GM21390 (cell line): ENCODE results near the gene MVB12B.

Source experiments
- ATAC-seq: cut with Tn5 transposase; IDR thresholded peaks from one replicate; pipeline ENCODE4 v1.9.1; 2021; ENCODE audit not compliant: unreplicated experiment

MVB12B gene

DNA sequence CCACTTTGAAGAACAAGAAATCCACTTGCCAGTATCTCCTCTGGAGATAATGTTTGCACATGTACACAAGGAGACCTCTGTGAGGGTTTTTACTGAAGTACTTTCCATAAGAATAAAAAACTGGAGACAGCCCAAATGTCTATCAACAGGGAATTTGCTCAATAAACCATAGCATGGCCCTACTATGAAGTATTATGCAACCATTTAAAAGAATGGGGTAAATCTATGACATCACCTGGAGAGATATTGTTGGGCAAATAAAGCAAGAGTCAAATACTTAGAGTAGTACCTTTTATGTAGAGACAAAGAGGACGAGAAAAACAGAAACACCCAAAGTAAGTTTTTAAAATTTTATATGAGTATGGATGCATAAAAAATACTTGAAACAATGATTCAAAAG is 23.9 kb upstream of the MVB12B start:
- ATAC-seq = no peak

DNA sequence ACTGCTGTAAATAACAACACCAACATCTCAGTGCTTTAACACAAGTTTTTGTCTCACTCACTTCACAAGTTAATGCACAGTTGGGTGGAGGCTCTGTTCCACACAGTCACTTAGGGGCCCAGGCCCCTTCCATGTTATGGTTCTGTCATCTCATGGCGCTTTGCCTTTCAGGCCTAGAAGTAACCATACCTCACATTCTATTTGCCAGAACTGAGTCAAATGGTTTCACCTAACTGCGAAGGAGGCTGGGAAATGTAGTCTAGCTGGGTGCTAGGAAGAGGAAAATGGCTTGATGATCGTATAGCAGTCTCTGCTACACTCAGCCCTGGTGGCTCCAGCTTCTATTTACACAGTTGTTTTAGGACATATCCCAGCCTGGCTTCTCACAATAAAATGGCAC is 23.1 kb upstream of the MVB12B start:
- no peak for ATAC-seq

DNA sequence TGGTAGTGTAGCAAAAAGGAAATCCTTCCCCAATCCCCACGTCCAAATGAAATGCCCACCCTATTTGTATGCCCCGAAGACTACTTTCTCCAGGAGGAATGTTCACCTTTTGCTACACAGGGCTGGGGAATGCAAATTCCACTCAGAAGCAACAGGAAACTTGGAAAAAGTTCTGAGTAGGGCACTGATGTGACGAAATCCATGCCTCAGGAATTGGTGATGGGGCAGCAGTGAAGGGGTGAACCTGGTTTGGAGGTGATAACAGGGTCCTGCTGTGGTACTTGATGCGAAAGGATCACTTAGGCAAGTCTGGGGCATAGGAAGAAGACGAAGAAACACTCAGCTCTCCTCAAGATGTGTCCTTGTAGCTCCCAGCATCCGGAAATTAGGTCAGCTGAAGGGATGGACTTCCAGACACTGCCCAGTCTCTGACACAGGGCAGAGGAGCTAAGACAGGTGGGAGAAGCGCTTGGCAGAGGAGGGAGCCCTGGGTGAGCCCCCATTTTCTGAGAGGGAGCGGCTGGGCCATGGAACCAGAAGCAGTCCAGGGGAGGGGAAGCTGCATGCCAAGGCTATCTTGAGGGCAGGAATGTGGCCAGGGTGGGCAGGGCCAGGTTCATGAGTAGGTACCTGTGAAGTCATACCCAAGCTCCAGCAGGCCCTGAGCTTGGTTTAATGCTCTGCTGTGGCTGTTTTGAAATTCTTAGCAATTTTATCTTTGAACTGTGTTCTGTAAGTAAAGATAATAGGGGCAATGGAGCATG is 22.2 kb upstream of the MVB12B start:
- no peak for ATAC-seq

DNA sequence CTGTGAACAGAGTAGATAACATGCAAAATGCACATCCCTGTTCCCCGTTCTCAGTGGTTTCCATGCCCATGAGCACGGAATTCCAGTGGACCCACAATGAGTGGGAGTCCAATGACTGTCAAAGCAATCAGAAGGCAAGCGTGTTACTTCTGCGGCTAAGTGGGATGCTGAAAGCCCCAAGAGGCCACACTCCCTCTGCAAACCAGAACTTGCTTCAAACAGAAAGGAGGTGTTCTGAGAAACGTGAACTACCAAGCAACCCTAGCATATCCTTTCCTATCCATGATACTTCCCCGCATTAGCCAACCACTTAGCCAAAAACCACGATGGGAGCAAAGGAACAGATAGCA is 21.7 kb upstream of the MVB12B start:
- ATAC-seq = no peak

DNA sequence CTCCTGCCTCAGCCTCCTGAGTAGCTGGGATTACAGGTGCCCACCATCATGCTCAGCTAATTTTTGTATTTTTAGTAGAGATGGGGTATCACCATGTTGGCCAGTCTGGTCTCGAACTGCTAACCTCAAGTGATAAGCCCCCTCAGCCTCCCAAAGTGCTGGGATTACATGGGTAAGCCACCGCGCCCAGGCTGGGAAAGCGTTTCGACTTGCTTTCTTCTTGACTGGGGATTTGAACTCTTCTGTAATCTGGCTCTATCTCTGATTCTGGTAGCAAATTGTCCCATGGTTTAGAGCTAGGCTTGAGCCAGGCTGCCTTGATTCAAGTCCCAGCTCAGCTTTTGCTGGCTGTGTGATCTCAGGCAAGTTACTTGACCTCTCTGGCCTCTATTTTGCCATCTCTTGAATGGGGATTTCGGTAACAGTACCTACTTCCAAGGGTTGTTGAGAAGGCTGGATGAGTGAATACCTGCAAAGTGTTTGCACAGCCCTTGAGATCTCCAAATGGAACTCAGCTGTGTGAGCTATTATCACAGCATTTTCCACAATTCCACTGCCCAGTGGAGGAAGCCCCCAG is 20.5 kb upstream of the MVB12B start:
- no peak for ATAC-seq

DNA sequence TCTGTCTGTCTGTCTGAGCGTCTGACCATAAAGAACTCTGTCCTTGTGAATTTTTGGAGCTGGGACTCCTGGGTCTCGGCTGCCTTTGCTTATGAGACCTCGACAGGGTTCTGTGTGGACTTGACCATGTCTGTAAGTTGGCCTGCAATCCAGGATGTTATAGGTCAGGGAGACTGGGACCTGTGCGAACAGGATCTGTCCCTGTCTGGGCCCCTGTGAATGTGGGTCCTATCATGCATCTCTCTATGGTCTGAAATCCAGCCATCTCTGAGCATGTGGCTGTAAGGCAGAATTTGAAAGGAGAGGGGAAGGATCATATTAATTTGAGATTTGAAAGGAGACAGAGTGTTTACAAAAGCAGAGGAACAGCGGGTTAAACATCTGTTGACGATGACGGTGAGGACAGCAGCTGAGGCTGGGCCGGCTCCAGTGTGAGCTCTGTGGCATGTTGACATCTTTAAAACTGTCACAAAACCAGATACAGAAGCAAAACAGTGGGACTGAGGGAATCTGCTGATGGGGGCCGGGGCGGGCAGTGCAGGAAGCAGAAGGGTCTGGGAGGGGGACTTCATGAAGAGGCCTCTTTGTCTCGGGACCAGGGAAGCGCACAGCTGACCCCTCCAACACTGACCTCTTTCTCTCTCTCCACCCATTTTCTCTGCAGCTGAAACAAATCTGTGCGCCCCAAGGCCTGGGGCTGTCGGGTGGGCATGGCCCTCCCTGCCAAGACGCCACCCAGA is 19.1 kb upstream of the MVB12B start:
- no peak for ATAC-seq

DNA sequence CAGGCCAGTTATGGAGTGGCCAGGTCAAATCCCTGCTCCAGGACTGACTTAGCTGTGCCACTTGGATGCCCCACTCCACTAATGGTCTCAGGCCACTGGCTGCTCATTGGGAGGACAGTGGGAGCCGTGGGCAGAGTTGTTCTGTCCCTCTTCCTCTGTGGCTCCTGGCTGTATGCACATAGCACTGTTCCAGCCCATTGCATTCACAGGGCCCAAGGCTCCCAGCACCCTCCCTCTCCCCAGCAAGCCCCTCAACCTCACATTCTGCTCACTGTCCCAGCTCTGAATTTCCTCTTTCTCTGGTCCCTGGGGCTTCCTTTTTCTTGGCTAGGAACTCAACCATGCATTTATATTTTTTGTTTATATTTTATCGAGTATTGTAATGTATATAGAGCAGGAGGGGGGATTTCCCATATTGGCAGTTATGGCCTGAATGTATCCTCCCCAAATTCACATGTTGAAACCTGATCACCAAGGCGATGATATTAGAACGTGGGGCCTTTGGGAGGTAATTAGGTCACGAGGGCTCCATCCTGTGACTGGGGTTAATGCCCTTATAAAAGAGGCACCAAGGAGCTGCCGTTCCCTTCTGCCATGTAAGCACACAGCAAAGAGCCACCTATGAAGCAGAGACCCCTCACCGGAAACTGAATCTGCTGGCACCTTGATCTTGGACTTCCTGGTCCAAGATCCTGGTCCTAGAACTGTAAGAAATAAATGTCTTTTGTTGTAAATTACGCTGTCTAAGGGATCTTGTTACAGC is 17.0 kb upstream of the MVB12B start:
- ATAC-seq = no peak

DNA sequence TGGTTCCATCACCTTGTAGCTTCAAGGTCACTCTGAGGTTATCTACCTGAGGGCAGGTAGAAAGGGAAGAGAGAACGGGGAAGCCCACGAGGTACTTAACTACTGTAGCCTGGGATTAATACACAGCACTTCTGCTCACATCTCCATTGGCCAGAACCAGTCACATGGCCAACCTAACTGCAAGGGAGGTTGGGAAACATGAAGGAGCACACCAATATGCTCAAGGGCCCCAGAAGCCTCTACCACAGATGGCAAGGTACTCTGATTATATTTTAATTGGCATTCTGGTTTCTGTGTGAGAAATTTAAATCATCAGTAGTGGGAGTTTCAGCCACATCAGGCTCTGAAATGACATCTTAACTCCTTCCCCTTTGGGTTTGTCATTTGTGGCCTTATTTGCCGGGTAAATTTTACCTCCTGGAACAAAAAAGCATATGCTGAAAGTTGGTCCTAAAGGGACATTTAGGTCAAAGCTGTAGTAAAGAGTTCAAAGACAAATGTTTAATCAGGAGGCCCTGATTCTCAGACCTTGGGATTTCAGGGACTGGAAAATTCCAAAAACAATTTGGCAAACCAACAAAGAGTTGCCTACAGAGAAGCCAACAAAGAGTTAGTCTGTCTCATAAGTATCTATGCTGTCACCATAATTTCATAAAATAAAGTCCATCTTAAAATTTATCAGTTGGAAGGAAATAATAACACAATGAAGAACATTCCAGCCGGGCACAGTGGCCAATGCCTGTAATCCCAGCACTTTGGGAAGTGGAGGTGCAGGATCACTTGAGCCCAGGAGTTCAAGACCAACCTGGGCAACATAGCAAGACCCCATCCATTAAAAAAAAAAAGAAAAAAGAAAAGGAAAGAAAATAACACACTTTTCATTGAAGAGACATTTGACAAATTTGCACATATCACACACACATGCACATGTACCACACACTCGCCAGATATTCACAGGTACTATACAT is 13.8 kb upstream of the MVB12B start:
- ATAC-seq = no peak

DNA sequence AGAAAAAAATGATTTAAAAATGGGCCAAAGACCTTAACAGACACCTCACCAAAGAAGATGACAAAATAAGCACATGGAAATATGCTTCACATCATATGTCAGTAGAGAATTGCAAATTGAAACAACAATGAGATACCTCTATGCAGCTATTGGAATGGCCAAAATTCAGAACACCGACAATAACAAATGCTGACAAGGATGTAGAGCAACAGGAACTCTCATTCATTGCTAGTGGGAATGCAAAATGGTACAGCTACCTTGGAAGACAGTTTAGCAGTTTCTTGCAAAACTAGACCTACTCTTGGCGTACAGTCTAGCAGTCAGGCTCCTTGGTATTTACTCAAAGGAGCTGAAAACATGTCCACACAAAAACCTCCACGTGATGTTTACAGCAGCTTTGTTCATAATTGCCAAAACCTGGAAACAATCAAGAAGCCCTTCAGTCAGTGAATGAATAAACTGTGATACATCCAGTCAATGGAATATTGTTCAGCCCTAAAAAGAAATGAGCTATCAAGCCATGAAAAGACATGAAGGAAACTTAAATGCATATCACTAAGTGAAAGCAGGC is 10.5 kb upstream of the MVB12B start:
- no peak for ATAC-seq

DNA sequence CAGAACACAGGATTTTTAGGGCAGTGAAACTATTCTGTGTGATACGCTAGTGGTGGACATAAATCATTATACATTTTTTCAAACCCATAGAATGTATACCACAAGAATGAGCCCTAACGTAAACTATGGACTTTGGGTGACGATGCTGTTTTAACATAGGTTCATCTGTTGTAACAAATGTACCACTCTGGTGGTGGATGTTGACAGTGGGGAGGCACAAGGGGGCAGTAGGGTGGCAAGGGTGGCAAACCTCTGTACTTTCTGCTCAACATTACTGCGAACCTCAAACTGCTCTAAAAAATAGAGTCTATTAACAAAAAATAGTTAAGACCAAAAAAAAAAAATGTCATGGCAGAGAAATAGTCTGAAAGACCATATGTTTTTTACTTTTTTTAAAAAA is 9.1 kb upstream of the MVB12B start:
- no peak for ATAC-seq

DNA sequence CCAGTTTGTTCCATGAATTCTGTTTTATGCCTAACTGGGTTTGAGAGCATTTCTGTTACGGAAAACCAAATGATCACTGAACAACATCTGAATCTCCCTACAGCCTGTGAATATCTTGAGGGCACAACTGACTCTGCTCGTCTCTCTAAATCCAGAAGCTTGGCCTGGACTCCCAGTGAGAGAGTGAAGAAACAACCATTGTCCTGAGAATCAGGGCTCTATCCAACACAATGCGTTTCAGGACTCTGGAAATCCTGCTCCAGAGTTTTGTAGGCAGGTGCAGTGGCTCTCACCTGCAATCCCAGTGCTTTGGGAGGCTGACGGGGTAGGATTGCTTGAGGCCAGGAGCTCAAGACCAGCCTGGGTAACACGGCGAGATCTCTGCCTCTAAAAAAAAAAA is 7.8 kb upstream of the MVB12B start:
- ATAC-seq = no peak

DNA sequence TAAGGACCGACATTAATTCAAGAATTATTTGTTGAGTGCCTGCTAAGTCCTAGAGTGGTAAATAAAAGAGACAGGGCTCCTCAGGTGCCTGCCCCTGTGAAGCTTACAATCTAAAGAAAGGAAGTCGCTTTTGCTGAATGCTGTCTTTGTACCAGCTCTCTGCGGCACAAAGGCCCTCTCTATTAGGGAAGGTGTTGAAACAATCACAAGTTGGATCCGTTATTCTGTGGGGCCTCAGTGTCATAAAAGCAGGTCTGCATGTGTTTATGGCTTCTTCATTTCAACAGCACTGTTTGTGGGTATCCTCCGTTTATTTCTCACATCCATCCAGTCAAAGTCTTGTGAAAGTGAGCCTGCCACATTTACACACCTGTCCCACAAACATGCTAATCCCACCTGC is 7.0 kb upstream of the MVB12B start:
- ATAC-seq = no peak

DNA sequence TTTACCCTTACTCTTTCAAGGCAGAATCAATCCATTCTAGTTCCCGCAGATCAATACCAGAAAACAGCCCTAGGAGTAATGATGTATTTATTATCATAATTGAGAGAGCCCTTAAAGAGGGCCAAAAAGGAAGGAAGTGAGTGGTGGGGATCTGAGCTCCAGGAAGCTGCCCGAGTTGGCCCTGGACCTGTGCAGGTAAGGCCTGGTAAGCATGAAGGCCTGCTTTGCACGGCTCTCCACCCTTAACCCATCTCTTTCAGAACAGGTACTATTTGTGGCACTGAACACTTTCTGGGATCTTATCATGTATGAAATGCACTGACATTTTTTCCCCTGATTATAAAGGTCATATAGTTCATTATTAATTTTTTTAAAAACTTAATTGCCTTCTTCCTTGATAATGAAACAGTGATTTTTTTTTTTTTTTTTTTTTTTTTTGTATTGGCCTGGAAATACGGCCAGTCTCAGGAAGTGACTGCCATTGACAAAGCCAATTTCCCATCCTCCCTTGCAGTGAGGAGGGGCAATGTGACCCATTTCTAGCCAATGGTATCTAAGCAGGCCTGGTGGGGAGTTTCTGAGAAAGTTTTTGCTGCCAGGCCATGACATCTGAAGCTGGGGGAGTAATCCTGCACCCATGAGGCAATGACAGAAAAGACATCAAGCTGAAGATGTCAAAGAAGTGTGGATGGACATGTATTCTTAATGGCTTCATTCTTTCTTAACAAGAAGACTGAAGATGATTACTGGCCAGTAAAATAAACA is 6.3 kb upstream of the MVB12B start:
- ATAC-seq = no peak

DNA sequence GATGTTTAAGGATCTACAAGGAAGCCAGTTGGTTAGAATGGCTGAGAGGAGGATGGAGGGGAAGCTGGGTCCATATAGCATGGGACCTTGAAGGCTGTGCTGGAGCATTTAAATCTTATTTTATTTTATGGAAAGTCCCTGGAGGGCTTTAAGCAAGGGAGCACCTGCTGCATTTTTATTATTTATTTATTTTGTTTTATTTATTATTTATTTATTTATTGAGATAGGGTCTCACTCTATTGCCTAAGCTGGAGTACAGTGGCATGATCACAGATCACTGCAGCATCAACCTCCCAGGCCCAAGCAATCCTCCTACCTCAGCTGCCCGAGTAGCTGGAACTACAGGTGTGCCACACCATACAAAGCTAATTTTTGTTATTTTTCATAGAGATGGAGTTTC is 4.9 kb upstream of the MVB12B start:
- ATAC-seq = no peak

DNA sequence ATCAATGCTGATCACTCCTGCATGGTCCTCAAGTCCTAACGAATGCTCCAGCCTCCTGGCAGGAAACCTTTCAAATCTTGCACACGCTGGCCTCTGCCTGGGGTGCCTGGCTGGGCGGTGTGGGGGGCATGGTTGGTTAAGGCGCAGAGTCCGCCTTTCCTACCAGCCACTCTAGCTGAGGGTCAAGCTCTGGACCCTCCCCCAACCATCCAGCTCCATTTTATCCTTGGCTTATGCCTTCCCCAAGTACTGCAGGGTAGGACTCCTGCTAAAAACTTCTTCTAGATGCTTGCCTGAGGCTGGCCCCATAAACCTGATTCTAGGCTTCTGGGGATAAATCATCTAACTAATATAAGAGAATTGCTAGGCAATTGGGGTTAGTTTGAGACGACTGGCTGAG is 808 bp upstream of the MVB12B start:
- ATAC-seq = no peak

DNA sequence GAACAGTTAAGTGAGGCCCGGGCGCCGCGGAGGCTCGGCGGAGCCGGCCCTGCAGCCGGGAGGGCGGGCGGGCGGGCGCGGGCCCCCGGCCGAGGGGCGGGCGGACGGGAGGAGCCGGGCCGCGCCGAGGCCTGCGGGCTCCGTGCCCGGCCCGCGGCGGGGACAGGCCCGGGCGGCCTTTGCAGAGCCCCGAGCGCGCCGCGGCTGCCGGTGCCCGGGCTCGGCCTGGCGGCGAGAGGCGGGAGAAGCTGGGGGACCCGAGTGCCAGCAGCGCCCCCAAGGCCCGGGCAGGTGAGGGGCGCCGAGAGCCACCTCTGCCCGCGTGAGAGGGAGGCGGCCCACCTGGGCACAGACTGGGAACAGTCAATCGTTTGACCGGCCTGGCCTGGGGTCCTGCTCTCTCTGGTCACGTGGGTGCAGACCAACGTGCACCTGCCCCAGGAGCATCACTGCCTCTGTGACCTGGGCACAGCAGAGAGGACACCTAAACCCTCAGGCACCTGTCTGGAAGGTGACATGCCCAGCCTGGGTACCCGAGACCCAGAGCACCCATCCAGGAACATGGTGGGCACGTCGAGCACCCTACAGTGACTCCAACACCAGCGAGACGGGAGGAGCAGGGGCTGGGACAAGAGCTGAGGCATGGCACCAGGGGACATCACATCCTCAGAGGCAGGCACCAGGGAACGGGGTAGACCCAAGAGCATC is 531 bp downstream of the MVB12B start:
- no peak for ATAC-seq

DNA sequence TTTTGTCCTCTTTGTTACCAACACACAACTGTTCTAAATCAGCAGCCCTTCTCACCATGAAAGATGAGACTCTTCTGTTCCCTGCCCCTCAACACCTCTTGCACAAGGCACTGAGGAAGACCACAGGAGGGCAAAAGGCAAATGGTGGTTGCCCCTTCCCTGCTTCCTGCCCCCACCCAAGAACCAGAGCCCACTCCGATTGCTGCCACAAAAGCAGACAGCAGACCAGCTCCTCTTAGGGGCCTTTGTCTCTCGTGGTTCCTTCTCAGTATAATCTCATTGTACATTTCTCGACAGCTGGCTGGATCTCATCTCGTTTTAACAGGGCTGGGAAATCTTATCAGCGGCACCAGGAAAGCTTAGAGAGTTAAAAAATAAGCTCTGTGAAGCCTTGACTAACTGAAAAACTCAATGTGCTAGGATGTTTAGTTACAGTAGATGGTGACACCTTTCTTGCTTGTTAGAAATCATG is 1.1 kb downstream of the MVB12B start:
- no peak for ATAC-seq

DNA sequence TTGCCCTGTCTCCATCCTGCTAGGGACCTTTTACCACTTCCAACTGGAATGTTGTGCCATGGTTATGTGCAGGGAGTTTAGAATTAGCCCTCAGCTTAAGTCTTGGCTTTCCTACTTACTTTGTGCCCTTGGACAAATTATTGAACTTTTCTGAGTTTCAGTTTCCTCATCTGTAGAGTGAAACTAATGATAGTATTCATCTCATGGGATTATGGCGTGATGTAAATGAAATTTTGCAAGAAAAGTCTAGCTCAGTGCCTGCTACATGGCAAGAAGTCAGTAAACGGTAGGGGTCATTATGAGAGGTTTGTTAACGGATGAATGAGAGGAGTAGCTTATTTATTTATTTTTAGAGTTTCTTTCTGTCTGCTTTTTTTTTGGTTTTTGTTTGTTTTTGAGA is 1.8 kb downstream of the MVB12B start:
- ATAC-seq = no peak
